ENCODE measurements around the gene ZNF326.
A peak's percentile ranks its signal among the peaks of the same experiment; 100 is the strongest.
"Not testable (repeated sequence)": the region's sequence is repeated elsewhere in the genome, so short reads cannot be mapped to it uniquely, and the experiment has no call there.

ZNF326 gene

DNA sequence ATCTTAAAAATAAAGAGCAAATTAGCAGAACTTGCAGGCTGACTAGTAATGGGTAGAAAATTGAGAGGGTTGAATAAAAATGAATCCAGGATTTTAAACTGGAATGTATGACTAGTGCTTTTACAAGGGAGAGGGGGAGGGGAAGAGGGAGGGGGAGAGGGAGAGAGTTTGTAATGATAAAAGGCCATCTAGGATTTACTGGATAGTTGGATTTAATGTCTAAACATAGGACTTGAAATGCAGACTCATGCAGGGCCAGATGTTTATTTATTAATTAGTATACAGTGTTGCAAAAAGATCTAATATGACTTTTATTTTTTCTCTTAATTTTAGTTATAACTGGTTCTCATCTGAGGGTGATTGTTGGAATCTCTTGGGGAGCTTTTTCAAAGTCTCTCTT, 4.3 kb downstream of the ZNF326 start:
- DNase-seq, result no peak

DNA sequence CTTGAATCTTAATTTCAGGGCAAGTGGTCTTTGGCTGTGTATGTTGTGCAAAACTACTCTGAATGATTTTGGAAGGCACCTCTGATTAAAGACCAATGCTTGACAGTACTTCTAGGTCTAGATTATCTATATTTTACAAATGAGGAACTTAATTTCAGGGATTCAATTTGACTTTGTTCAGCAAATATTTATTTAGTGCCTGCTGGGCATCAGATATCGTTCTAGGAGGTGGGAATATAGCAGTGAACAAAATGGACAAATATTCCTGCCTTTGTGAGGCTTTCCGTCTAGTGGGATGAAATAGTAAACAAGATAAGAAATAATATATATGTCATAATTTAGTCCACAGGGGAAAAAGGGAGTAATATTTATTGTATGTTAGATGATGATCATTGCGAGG, 4.7 kb downstream of the ZNF326 start:
- DNase-seq, result no peak

GRCh38 chr1:90000934-90001676, 6.2 kb downstream of the ZNF326 start:
- DNase-seq, result no peak

DNA sequence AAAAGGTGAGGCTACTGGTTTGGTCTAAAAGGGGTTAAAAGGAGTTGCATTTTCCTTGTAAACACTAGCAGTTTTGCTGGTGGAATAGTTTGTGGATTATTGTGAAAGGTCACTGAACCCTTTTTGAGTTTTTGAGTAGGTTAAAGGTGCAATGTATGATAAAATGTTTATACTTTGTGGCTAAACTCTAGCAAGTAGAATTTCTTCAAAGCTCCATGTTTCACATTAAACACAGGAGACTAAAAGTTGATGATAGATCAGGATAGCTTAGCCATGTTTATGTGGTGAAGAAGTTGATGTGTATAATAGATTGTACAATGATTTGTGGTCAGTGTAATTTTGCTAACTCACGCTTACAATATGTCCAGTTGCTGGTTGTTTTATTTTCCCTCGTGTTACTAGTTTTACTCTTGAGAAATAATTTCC, 13.1 kb downstream of the ZNF326 start:
- no peak for DNase-seq

DNA sequence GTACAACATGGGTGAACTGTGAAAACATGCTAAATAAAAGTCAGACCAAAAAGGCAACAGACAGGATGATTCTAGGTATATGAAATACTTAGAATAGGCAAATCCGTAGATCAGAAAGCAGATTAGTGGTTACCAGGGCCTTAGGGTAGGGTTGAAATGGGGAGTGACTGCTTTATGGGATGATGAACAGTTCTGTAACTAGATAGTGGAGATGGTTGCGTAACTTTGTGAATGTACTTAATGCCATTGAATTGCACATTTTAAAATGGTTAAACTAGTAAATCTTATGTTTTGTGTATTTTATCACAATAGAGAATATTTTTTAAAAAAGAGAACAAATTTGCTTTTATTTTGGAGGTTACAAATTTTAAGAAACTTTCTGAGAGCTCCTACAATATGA, 17.4 kb downstream of the ZNF326 start:
- DNase-seq, result no peak

DNA sequence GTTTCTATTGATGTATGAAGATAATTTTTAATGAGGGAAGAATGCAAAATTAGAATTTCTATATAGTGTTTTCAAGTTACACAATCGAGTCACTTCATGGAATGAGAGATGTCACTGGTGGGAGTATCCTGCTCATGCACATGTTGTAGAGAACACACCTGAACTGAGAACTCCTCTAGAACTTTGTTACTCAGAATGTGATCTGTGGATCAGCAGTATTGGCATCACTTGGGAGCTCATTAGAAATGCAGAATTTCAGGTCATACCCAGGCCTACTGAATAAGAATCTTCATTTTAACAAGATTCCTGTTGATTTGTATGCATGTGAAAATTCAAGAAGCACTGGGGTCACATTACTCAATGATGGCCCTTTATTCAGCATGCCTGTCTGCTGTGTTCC, 28.8 kb downstream of the ZNF326 start:
- no peak for DNase-seq

DNA sequence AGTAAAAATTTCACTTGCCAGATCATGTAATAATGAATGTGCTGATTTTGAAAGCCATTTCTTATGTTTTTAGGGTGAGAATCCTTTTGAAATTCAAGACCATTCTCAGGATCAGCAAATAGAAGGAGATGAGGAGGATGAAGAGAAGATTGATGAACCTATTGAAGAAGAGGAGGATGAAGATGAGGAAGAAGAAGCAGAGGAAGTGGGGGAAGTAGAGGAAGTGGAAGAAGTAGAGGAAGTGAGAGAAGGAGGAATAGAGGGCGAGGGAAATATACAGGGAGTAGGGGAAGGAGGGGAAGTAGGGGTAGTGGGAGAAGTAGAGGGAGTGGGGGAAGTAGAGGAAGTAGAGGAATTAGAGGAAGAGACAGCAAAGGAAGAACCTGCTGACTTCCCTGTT, 32.4 kb downstream of the ZNF326 start:
- DNase-seq, result no peak

GRCh38 chr1:90039652-90040051, 44.7 kb downstream of the ZNF326 start:
- no peak for DNase-seq

DNA sequence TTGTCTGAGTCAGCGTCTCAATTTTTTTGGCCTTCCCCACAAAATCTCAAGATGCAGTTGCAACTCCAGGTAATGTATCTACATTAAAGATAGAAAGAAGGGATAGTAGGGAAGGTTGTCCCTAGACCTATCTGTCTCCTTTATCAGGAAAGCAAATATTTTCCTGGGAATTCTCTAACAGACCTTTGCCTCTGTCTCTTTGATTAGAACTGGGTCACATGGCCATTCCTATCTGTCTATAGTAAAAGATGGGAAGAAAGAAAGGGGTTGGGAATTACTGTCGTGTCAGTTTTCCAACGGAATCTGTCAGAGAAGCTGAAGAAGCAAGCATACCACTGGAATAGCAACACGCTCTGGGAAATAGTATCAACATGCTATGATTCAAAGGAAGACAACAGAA, 48.7 kb downstream of the ZNF326 start:
- DNase-seq, result no peak

- DNase-seq, result no peak
These were observed 49.4 kb downstream of the ZNF326 start for GRCh38 chr1:90044346-90044745.

DNA sequence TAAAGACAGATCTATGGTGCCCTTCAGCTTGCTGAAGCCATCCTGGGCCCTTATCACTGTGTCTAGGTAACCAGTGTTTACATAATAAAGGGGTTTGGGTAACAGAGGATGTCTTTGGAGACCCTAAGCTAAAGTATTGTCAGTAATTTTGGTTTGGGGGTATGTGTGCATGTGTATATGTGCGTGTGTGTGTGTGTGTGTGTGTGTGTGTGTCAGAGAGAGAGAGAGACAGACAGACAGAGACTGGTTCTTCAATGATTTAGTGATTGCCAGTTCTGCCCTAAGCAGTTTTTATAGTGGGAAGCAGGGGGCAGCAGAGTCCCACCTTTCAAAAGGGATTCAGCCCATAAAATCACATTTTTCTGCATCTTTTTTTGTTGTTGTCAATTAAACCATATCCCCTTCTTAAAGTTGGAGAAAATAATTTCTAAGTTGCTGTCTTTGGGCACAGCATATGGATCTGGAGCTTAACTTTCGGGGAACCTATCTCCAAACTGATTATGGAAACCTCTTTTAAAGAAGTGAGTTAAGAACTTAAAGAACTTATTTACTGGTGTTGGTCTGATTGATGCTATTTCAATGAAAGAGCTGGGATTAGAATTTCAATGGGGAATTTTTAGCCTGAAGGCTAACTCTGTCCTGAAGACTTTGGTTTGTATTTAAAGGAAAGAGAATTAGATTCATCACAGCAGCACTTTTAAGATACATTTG, 51.1 kb downstream of the ZNF326 start:
- DNase-seq, result peak; percentile 7

DNA sequence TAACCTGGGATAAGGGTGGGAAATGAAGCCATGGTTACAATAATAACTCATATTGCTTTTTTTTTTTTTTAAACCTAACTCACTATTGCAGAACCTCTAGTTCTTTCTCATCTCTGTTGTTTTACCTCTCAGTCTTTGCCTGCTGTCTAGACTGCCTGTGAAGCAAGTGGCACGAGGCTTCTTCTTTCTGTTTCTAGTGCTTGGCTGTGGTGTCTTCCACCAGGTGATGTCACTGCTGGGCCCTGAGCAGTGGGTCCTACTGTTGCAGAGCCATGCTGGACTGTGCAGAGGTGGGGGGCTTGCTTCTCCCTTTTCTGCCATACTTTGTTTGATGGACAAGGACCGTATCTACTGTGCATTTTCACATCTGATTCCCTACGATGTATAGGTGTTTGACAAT, 51.7 kb downstream of the ZNF326 start:
- no peak for DNase-seq

GRCh38 chr1:90048043-90048442, 53.1 kb downstream of the ZNF326 start:
- DNase-seq, result no peak

DNA sequence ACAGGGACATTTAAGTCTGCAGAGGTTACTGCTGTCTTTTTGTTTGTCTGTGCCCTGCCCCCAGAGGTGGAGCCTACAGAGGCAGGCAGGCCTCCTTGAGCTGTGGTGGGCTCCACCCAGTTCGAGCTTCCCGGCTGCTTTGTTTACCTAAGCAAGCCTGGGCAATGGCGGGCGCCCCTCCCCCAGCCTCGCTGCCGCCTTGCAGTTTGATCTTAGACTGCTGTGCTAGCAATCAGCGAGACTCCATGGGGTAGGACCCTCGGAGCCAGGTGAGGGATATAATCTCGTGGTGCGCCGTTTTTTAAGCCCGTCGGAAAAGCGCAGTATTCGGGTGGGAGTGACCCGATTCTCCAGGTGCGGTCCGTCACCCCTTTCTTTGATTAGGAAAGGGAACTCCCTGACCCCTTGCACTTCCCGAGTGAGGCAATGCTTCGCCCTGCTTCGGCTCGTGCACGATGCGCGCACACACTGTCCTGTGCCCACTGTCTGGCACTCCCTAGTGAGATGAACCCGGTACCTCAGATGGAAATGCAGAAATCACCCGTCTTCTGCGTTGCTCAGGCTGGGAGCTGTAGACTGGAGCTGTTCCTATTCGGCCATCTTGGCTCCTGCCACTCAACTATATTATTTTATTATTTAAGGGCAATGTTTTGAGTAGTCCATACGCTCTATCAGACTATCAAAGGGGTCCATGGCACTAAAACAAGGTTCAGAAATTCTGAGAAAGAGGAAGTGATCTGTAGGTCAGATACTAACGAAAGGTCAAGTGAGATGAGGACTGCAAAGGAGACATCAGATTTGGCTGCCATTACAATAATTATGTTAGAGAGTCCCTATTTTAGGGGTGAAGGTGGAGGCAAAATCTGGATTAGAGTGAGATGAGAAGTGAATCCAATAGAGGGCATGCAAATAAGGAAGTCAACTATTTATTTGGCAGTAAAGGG, 68.1 kb downstream of the ZNF326 start:
- DNase-seq, result not testable (repeated sequence)

DNA sequence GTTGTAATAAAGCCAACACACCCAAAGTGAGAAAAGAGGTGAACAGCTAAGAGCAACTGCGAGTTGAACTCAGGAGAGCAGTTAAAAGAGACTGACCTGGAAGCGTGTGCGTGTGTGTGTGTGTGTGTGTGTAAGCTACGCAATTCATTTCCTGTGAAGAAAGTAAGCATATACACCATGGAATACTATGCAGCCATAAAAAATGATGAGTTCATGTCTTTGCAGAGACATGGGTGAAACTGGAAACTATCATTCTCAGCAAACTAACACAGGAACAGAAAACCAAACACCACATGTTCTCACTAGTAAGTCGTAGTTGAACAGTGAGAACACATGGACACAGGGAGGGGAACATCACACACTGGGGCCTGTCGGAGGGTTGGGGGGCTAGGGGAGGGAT, 69.2 kb downstream of the ZNF326 start:
- not testable (repeated sequence) for DNase-seq

GRCh38 chr1:90067194-90067931, 72.5 kb downstream of the ZNF326 start:
- no peak for DNase-seq

DNA sequence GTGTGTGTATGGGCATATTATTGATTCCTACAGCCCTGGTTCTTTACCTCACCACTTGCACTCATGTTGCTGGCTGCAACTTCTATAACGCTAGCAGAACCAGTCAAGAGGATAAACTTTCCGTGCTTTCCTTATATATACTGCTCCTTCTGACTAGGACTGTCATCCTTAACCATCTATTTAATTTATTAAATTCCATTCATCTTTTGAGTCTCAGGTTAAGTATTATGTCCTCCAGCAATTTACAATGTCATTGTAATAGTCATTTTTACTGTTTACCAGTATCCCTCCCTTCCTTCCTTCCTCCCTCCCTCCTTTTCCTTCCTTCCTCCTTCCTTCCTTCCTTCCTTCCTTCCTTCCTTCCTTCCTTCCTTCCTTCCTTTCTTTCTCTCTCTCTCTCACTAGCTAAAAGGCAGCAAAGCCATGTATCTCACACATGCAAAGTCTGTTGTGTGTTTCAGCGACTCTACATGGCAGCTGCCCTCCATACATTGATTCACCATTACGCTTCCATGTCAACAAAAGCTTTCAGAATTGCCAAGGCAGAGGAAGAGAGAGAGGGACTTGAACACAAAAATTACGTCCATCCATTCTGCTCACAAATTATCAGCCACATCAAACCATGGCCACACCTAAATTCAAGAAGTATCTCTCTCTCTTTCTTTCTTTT, 73.8 kb downstream of the ZNF326 start:
- no peak for DNase-seq

DNA sequence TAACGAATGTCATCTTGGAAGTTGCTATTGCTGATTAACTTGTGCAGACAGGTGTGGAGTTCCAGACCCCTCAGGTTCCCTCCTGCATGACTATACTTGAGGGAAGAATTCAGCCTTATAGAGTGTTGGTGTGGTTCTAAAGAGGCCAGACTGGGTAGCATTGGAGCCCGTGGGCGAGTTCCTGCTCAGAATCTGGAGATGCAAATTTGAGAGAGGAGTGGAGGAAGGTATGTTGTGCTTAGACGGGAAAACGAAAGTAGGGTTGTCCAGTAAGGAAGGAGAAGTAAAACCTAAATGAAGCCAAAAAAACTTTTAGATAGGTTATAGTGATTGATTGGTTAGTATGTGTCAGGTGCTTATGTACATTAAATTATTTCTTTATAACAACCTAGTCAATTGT, 79.2 kb downstream of the ZNF326 start:
- no peak for DNase-seq

GRCh38 chr1:90074566-90074965, 79.7 kb downstream of the ZNF326 start:
- DNase-seq, result no peak

DNA sequence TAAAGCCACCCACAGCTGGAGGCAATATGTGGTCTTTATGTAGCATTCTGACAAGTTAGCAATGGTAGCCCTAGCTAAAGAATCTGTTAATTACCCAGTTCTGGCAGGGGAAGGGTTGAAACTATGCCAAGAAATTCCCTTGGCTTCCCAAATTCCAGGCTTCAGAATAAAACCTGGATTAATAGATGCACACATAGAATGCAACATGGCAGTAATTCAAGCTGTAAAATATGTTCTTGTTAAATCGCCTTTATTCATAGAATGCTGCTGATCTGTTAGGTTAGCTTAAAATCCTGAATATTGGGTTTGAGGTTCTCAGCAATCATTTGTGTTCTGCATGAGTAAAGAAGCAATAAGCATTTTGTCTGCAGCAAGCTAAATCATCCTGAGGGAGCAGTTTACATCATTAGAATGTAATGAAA, 80.1 kb downstream of the ZNF326 start:
- no peak for DNase-seq

GRCh38 chr1:90083995-90084394, 89.1 kb downstream of the ZNF326 start:
- no peak for DNase-seq
